Breast epithelium (tissue), 3 donors: ENCODE measurements around the gene KCNG2.

Experiments used
- CTCF ChIP-seq, 3 donors: fragments of 450-650 bp; IDR thresholded peaks; one replicate each; pipeline ENCODE4 v1.5.1; 2016 to 2017; ENCODE audit warnings: antibody characterized with exemption in 3 of 3, mild to moderate bottlenecking in 3 of 3, moderate library complexity in 3 of 3
- POLR2A ChIP-seq: fragments of 450-650 bp; IDR thresholded peaks from one replicate; pipeline ENCODE4 v1.6.1; 2016; ENCODE audit warnings: antibody characterized with exemption, mild to moderate bottlenecking, moderate library complexity

GRCh38 chr18:79889569-79889968, 91.8 kb downstream of the KCNG2 start:
- no peak for TF ChIP-seq CTCF (IDR thresholded peaks at IDR 0.05)
- no peak for TF ChIP-seq POLR2A
